IMR-90 (cell line): ENCODE results near the gene RASGRP4. TPM values are rescaled to one million over a fixed set of nuclear protein-coding genes. Genes with fewer than 3 reads are reported as not detected.

Source experiments
- ATAC-seq: fragments of 200-7000 bp; cut with Tn5 transposase; 2 replicates; pipeline ENCODE4 v1.9.1; 2020; ENCODE audit warnings: low read depth, mild to moderate bottlenecking, moderate library complexity
- BruUV-seq: library from RNA; stranded (reverse); fragments of 400-500 nt; replicated peaks from 2 replicates; lab custom pipeline; 2021; lab: Mats Ljungman, UMichigan
- CTCF ChIA-PET: fragments of 300-600 bp; formaldehyde crosslinking; extraction: SDS; loops from one replicate; lab custom pipeline; 2021; ENCODE audit warnings: antibody characterized with exemption; lab: Yijun Ruan, JAX
- POLR2A ChIA-PET: fragments of 300-600 bp; sonication (Branson Sonifier 250); formaldehyde crosslinking; loops from one replicate; lab custom pipeline; 2022; ENCODE audit warnings: antibody characterized with exemption; ENCODE audit not compliant: unreplicated experiment; lab: Charles Lee
- DNase-seq: peaks from one replicate; pipeline ENCODE4 v3.0.0; 2013
- H2AFZ ChIP-seq: replicated peaks from 2 replicates; pipeline ENCODE3; 2013; ENCODE audit warnings: low read length, mild to moderate bottlenecking; ENCODE audit not compliant: poor library complexity
- H2AK5ac ChIP-seq: 2 replicates; pipeline ENCODE4 v1.6.1; 2013; ENCODE audit warnings: low read depth, low read length, inconsistent platforms
- H2AK9ac ChIP-seq: replicated peaks from 2 replicates; pipeline ENCODE3; 2013; ENCODE audit warnings: mild to moderate bottlenecking, low read depth, low read length, moderate library complexity; ENCODE audit not compliant: poor library complexity
- H2BK120ac ChIP-seq: 2 replicates; pipeline ENCODE4 v1.6.1; 2013; ENCODE audit warnings: low read depth, low read length, inconsistent platforms
- H2BK15ac ChIP-seq: 3 replicates; pipeline ENCODE4 v1.6.1; 2013; ENCODE audit warnings: low read depth, low read length, inconsistent platforms
- H2BK20ac ChIP-seq: 2 replicates; pipeline ENCODE4 v1.6.1; 2013; ENCODE audit warnings: low read depth, mild to moderate bottlenecking, inconsistent platforms, low read length, moderate library complexity
- H2BK5ac ChIP-seq: 2 replicates; pipeline ENCODE4 v1.6.1; 2013; ENCODE audit warnings: mild to moderate bottlenecking, low read depth, low read length, inconsistent platforms; ENCODE audit not compliant: poor library complexity, severe bottlenecking
- H3K14ac ChIP-seq: replicated peaks from 2 replicates; pipeline ENCODE4 v1.6.1; 2013; ENCODE audit warnings: low read depth, low read length, inconsistent platforms
- H3K18ac ChIP-seq: 2 replicates; pipeline ENCODE4 v1.6.1; 2013; ENCODE audit warnings: low read depth, low read length, control low read depth
- H3K23ac ChIP-seq: 2 replicates; pipeline ENCODE4 v1.6.1; 2013; ENCODE audit warnings: low read depth, low read length, inconsistent platforms
- H3K27ac ChIP-seq: 2 replicates; pipeline ENCODE4 v1.5.1; 2013; ENCODE audit warnings: mild to moderate bottlenecking, control low read depth, low read length; ENCODE audit not compliant: insufficient read depth
- H3K27me3 ChIP-seq: 2 replicates; pipeline ENCODE4 v1.6.1; 2013; ENCODE audit warnings: low read length; ENCODE audit not compliant: control insufficient read depth, insufficient read depth
- H3K36me3 ChIP-seq: 2 replicates; pipeline ENCODE4 v1.6.1; 2013; ENCODE audit warnings: low read length, mixed read lengths; ENCODE audit not compliant: control insufficient read depth, insufficient read depth
- H3K4ac ChIP-seq: 2 replicates; pipeline ENCODE4 v1.6.1; 2013; ENCODE audit warnings: low read depth, low read length, inconsistent platforms
- H3K4me1 ChIP-seq: 2 replicates; pipeline ENCODE4 v1.6.1; 2013; ENCODE audit warnings: low read length, mixed read lengths; ENCODE audit not compliant: control insufficient read depth, insufficient read depth
- H3K4me2 ChIP-seq: 2 replicates; pipeline ENCODE4 v1.6.1; 2013; ENCODE audit warnings: low read depth, mild to moderate bottlenecking, control low read depth, low read length, moderate library complexity
- H3K4me3 ChIP-seq: 2 replicates; pipeline ENCODE4 v1.5.1; 2013; ENCODE audit warnings: low read depth, mild to moderate bottlenecking, control low read depth, low read length, moderate library complexity; ENCODE audit not compliant: insufficient read depth
- H3K56ac ChIP-seq: 2 replicates; pipeline ENCODE4 v1.6.1; 2013; ENCODE audit warnings: low read length, inconsistent platforms; ENCODE audit not compliant: insufficient read depth; ENCODE audit errors: extremely low read depth
- H3K79me1 ChIP-seq, 2 experiments: 2 replicates each; pipeline ENCODE4 v1.6.1; 2013; ENCODE audit warnings: low read length in 2 of 2, inconsistent platforms in 1 of 2, low read depth in 1 of 2
- H3K9ac ChIP-seq: 2 replicates; pipeline ENCODE4 v1.6.1; 2013; ENCODE audit warnings: low read depth, low read length, control low read depth
- H3K9me1 ChIP-seq: 2 replicates; pipeline ENCODE4 v1.6.1; 2013; ENCODE audit warnings: low read length, inconsistent platforms; ENCODE audit not compliant: insufficient read depth
- H3K9me3 ChIP-seq: 2 replicates; pipeline ENCODE4 v1.6.1; 2013; ENCODE audit warnings: low read length; ENCODE audit not compliant: control insufficient read depth, insufficient read depth
- H4K20me1 ChIP-seq: 2 replicates; pipeline ENCODE4 v1.6.1; 2013; ENCODE audit warnings: low read length, inconsistent platforms; ENCODE audit not compliant: insufficient read depth
- H4K5ac ChIP-seq: 2 replicates; pipeline ENCODE4 v1.6.1; 2013; ENCODE audit warnings: mild to moderate bottlenecking, low read depth, low read length, control low read depth
- H4K8ac ChIP-seq, 2 experiments: 2 replicates each; pipeline ENCODE4 v1.6.1; 2013; ENCODE audit warnings: low read depth in 2 of 2, low read length in 2 of 2, control low read depth in 1 of 2, inconsistent platforms in 1 of 2
- H4K91ac ChIP-seq: 2 replicates; pipeline ENCODE4 v1.6.1; 2013; ENCODE audit warnings: low read depth, low read length, inconsistent platforms; ENCODE audit not compliant: insufficient read depth
- CEBPB ChIP-seq: IDR thresholded peaks from 2 replicates; pipeline ENCODE4 v1.6.1; 2012; ENCODE audit warnings: low read depth, low read length, improper control_type of control experiment
- CHD1 ChIP-seq: IDR thresholded peaks from 2 replicates; pipeline ENCODE4 v1.6.1; 2012; ENCODE audit warnings: low read depth, low read length, improper control_type of control experiment
- CTCF ChIP-seq: conservative IDR thresholded peaks from 2 replicates; pipeline ENCODE4 v1.5.1; 2012; ENCODE audit warnings: mild to moderate bottlenecking, low read depth, low read length, improper control_type of control experiment
- ELK1 ChIP-seq: fragments of 150-350 bp; IDR thresholded peaks from 2 replicates; pipeline ENCODE4 v1.6.1; 2016; ENCODE audit warnings: low read depth, mild to moderate bottlenecking, low read length, moderate library complexity, borderline replicate concordance
- FOS ChIP-seq: fragments of 150-350 bp; IDR thresholded peaks from 2 replicates; pipeline ENCODE4 v1.6.1; 2016; ENCODE audit warnings: low read depth, low read length
- MAZ ChIP-seq: IDR thresholded peaks from 2 replicates; pipeline ENCODE4 v1.6.1; 2012; ENCODE audit warnings: low read depth, mild to moderate bottlenecking, low read length, improper control_type of control experiment, moderate library complexity, borderline replicate concordance
- NFE2L2 ChIP-seq: fragments of 150-350 bp; IDR thresholded peaks from 2 replicates; pipeline ENCODE4 v1.6.1; 2016; ENCODE audit warnings: low read depth, mild to moderate bottlenecking, low read length
- POLR2A ChIP-seq: IDR thresholded peaks from 2 replicates; pipeline ENCODE4 v1.6.1; 2012; ENCODE audit warnings: mild to moderate bottlenecking, low read depth, low read length
- RAD21 ChIP-seq: IDR thresholded peaks from 2 replicates; pipeline ENCODE4 v1.6.1; 2012; ENCODE audit warnings: low read length, improper control_type of control experiment
- RCOR1 ChIP-seq: IDR thresholded peaks from 2 replicates; pipeline ENCODE4 v1.6.1; 2012; ENCODE audit warnings: mild to moderate bottlenecking, low read length, improper control_type of control experiment; ENCODE audit not compliant: insufficient replicate concordance
- RFX5 ChIP-seq: IDR thresholded peaks from 2 replicates; pipeline ENCODE4 v1.8.0; 2012; ENCODE audit warnings: low read depth, mild to moderate bottlenecking, low read length, moderate library complexity
- SMC3 ChIP-seq: fragments of 150-350 bp; IDR thresholded peaks from 2 replicates; pipeline ENCODE4 v1.6.1; 2016; ENCODE audit warnings: low read depth, mild to moderate bottlenecking, antibody characterized with exemption, low read length, moderate library complexity
- WGBS, 2 experiments: methylation state at CpG; one replicate each; pipeline versions ENCODE4 v1.1.5 to v1.1.7; 2013; ENCODE audit warnings: missing lambda C conversion rate in 2 of 2; ENCODE audit not compliant: insufficient read length in 1 of 2; ENCODE audit errors: extremely low coverage in 2 of 2; 5-methylcytosine and 5-hydroxymethylcytosine counted together
- dilution Hi-C: fragments of 300-500 bp; cut with HindIII; formaldehyde crosslinking; loops from one replicate; pipeline ENCODE4 v1.14.3; 2018; ENCODE audit warnings: low sequenced_read_pairs; ENCODE audit not compliant: unreplicated experiment
- in situ Hi-C: fragments of 300-500 bp; cut with MboI; formaldehyde crosslinking; loops from 3 replicates; pipeline ENCODE4 v1.14.3; 2019; ENCODE audit warnings: low sequenced_read_pairs, inconsistent platforms, mixed read lengths
- intact Hi-C: fragments of 100-400 bp; cut with micrococcal nuclease; formaldehyde crosslinking; loops from 2 replicates; pipeline ENCODE4 v1.10.0; 2022
- polyA plus RNA-seq, 3 experiments: library from polyadenylated mRNA; depleted of rRNA; stranded (reverse); fragments of >200 nt; gene quantifications; 2 replicates each; pipeline ENCODE4 v1.2.3, GENCODE V29; 2012; ENCODE audit warnings: low replicate concordance in 1 of 3
- total RNA-seq: library from RNA; depleted of rRNA; stranded (reverse); fragments of >200 nt; gene quantifications from 2 replicates; pipeline ENCODE4 v1.2.3, GENCODE V29; 2012

RASGRP4 gene
- total and polyA plus RNA-seq, 2 of the 4 experiments (the other 2 are of a cell fraction) = not detected

DNA sequence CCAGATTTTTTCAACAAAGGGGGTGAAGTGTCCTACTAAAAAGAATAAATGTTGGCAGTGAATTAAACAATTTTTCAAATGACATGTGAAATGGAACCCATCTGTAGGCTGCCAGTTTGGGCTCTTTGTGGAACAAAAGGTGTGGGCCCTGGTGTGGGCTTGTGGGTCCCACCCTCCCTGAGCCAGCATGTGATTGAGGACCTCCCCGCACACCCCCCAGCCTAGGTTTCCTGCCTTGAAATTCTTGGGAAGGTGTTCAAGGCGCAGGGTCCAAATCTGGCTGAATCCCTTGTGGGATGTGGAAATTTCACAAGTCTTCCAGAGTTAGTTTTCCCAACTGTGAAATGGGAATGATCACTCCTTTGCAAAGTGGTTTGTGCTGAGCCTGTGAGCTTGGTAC is 42.3 kb downstream of the RASGRP4 start:
- in situ Hi-C loops = no loop called here
- H3K9me1 ChIP-seq = peaks cover 14% of the 10 kb centered on the region

More for the DNA sequence above, 42.3 kb downstream of the RASGRP4 start:
- H2BK120ac ChIP-seq = no peak overlapping the region
- BruUV-seq = no TSS peak
- no peak overlapping the region for H4K91ac ChIP-seq
- H4K20me1 ChIP-seq = peaks cover 34% of the 10 kb centered on the region
- no peak overlapping the region for H2BK5ac ChIP-seq
- H3K4me3 ChIP-seq = no peak overlapping the region
- no peak overlapping the region for H4K8ac ChIP-seq
- H3K27me3 ChIP-seq = no peaks in the 10 kb centered on the region
- dilution Hi-C loops = no loop called here
- H2BK15ac ChIP-seq = no peak overlapping the region
- ATAC-seq = no peak
- no peak overlapping the region for H3K56ac ChIP-seq
- peaks cover 53% of the 10 kb centered on the region for H3K36me3 ChIP-seq
- no peak overlapping the region for H2AK9ac ChIP-seq
- H2AK5ac ChIP-seq = no peak overlapping the region
- ChIA-PET CTCF (interaction anchor here (1.9 kb wide), 1 partner anchor 8 kb away, joined by 5 read pairs; no protein-coding TSS in a partner anchor), POLR2A (no interaction called here)
- no peak overlapping the region for H3K18ac ChIP-seq
- no CpG with 5 or more reads among the region's 2 CpGs for WGBS, 2 experiments
- no peak overlapping the region for H4K5ac ChIP-seq
- no peaks in the 10 kb centered on the region for H3K9me3 ChIP-seq
- no peak overlapping the region for H3K23ac ChIP-seq
- no peak overlapping the region for H2BK20ac ChIP-seq
- TF ChIP-seq NFE2L2 (no peak), CTCF (no peak), FOS (no peak), RCOR1 (no peak), RAD21 (no peak), ELK1 (no peak), CHD1 (no peak), SMC3 (no peak), CEBPB (no peak), RFX5 (no peak), MAZ (no peak), POLR2A (no peak)
- peaks cover 4% of the 10 kb centered on the region for H3K4me1 ChIP-seq
- H3K14ac ChIP-seq = no peak overlapping the region
- H3K4me2 ChIP-seq = no peak overlapping the region
- H3K9ac ChIP-seq = no peak overlapping the region
- no peak overlapping the region for H3K4ac ChIP-seq
- intact Hi-C loops = no loop called here
- DNase-seq = no peak
- H2AFZ ChIP-seq = no peak overlapping the region
- peaks cover 13 to 55% of the 10 kb centered on the region in 2 experiments; a peak in 3 of 4 replicates for H3K79me1 ChIP-seq
- no peak overlapping the region for H3K27ac ChIP-seq
